NCI-H1105 (cell line): ENCODE data around the gene ZRSR2.
"Not testable (repeated sequence)": the region's sequence is repeated elsewhere in the genome, so short reads cannot be mapped to it uniquely, and the experiment has no call there.

Experiments used
- DNase-seq: peaks from one replicate; lab custom pipeline; 2025; lab: John Stamatoyannopoulos, UW

The ZRSR2 gene, protein sequence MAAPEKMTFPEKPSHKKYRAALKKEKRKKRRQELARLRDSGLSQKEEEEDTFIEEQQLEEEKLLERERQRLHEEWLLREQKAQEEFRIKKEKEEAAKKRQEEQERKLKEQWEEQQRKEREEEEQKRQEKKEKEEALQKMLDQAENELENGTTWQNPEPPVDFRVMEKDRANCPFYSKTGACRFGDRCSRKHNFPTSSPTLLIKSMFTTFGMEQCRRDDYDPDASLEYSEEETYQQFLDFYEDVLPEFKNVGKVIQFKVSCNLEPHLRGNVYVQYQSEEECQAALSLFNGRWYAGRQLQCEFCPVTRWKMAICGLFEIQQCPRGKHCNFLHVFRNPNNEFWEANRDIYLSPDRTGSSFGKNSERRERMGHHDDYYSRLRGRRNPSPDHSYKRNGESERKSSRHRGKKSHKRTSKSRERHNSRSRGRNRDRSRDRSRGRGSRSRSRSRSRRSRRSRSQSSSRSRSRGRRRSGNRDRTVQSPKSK

DNA sequence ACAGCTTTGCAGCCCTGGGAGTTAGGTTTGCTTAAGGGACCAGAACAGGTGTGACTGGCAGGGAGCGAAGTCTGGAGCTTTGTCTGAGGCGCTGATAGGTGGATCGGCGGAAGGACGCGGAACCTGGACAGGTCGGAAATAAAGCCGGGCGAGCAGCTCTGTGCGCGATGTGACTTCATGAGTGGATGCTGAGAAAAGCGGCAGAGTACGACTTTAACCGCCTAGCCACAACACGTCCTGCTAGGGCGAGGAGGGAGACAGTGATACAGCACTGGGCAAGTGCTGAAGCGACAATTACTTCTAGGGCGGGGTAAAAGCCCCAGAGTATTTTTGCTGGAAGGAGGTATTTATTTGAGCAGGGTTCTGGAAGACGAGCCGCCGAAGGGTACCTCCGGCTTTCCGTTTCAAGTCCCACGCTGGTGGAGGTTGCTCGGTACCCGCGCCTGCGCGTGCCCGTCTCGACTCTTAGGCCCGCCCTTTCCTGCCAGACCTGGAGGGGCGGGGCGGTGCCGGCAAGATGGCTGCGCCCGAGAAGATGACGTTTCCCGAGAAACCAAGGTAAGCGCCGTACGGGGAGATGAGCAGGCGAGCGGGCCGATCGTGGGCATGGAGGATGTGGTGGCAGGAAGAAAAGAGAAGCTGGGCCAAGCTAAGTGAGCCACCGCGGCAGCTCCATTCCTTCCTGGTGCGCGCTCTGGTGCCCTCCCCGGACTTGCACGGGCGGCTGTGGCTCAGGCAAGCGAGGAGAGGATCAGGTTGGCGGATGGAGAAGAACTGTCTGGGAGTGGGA lies at the start of gene ZRSR2:
ZRSR2 (plus strand) TSS at position 506 of the 790 bp plus-strand sequence; CDS start at position 518, 12 bp downstream.
- DNase-seq = peak; percentile 74

DNA sequence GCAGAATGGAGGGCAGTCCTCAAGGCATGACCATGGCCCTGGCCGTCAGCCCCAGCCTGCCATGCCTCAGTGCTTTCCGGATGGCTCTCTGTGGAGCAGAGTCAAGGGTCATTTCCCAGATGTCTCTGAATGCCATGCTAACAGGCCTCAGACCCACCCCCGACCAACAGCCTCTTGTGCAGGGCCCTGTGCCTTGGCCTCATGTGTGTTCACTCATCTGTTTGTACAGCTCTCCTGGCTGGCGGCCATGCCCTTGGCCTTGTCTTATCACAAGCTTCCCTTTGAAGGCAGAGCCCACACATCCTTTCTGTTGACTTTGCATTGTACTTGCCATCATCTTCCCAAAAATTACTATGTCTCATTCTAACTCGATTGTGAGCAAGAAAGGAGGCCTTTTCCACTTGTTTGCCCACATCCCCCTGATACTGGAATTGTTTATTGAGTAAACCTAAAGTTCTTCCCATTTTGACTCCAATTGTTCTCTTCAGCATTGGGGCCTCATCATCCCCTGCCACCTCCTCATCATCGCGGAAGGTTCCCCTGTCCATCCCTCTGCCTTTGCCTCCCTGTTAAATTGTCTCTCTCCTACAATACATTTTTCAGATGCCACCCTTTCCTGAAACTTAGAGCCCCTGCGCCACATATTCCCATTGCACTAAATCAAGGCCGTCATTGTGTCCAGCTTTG lies 46.0 kb upstream of the ZRSR2 start:
- no peak for DNase-seq

DNA sequence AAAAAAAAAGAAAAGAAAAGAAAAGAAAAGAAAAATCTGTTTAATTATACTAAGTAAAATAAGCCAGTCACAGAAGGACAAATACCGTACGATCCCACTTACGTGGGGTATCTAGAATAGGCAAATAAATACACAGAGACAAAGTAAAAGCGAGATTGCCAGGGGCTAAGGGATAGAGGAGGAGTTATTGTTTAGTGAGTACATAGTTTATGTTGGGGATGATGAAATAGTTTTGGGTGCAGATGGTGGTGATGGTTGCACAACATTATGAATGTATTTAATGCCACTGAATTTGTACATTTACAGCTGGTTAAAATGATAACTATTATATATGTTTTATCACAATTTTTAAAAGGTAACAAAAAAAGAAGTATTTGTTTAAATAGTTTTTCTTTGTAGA lies 45.1 kb upstream of the ZRSR2 start:
- no peak for DNase-seq

DNA sequence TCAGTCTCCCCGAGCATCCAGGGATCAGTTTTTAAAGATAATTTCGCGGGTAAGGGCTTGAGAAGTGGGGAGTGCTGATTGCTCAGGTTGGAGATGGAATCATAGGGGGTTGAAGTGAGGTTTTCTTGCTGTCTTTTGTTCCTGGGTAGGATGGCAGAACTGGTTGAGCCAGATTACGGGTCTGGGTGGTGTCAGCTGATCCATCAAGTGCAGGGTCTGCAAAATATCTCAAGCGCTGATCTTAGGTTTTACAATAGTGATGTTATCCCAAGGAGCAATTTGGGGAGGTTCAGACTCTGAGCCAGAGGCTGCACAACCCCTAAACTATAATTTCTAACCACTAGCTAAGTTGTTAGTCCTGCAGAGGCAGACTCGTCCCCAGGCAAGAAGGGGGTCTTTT lies 43.6 kb upstream of the ZRSR2 start:
- not testable (repeated sequence) for DNase-seq

DNA sequence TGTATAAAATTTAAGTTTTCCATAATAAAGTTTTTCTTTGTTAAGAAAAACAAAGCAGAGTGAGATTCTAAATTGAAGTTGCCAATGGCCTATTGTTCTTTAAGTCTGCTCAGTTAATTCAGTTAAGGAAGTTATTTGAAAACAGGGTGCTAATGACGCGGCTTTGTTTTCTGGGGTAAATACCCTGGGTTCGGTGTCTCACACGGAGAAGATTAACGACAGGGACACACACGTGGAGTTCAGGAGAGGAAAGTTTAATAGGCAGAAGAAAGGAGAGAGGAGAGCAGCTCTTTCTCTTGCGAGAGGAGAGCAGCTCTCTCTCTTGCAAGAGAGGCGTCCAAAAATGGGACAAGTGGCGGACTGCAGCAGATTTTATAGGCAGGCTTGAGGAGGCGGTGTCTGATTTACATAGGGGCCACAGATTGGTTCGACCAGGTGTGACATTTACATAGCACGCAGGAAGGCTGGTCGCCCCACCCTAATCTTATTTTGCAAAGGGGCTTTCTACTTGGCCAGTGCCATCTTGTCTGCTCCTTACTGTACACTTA lies 42.6 kb upstream of the ZRSR2 start:
- no peak for DNase-seq

DNA sequence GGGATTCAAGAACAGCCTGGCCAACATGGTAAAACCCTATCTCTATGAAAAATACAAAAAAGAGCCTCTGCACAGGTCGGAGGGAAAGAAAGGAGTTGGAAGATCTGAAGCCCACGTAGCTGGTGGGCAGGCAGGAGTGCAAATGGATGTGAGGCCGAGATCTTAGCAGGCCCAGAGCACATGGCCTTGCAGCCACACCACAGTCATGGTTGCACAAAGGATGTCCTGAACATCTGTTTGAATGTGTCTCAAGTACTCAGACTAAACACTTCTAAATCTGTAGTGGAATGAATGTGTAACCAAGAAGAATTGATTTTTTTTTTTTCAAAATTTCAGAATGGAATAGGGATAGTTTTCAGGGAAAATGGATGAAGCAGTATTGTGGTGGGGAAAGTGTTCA lies 41.4 kb upstream of the ZRSR2 start:
- no peak for DNase-seq

DNA sequence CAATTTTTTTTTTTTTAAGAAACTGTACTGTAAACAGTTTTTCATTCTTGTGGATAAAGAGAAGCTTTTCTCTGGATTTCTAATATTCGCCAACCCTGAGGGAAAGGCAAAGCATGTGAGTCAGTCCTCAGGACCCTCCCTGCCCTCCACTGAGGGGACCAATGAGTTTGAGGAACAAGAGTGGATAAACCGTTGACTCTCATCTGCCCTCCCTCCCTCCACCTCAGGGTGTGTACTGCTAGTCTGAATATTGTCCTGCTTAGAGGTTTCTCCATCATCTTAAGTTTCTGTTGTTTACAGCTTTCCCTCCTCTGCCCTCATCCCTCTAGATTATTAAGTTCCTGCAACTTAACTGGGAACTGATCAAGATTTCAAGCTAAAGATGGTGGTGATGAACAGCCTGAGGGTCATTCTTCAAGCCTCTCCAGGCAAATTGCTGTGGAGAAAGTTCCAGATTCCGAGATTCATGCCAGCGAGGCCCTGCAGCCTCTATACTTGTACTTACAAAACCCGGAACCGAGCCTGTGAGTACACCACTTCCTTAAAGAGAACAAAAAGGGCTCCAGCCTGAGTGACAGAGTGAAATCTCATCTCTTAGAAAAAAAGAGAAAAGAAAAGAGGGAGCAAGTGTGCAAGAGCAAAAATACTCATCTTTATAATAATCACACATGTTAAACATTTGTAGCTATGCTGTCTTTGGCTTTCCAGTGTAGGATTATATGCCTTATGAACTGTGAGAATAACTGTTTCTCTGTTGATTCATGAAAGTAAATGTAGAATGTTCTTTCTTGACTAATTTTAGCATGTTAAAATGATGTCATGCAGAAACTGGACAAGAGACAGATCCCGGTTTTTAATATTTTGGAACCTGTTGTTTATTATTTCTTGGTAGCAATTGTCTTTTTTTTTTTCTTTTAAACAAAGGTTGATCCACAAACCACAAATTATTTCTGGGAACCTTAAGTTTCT lies 40.4 kb upstream of the ZRSR2 start:
- no peak for DNase-seq

DNA sequence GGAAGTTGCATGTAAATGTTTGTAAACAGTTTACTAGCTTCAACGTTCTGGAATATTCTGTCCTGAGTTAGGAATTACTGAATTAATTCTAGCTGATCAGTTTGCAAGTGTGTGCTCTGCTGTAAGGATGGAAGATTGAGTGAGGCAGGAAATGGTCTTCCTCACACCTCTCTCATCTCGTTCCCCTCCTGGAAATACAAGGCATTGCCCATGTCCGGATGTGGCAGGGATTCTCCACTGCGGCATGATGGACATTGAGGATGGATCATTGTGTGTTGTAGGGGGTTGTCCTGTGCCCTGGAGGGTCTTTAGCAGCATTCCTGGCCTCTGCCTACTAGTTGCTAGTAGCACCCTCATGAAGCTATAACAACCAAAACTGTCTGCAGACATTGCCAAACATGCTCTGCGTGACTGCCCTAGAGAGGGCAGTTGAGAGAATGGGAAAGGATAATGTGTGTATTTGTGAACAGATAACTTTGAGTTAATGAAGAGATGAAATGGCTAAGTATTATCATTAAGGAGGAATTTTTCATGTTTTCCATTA lies 39.6 kb upstream of the ZRSR2 start:
- no peak for DNase-seq

DNA sequence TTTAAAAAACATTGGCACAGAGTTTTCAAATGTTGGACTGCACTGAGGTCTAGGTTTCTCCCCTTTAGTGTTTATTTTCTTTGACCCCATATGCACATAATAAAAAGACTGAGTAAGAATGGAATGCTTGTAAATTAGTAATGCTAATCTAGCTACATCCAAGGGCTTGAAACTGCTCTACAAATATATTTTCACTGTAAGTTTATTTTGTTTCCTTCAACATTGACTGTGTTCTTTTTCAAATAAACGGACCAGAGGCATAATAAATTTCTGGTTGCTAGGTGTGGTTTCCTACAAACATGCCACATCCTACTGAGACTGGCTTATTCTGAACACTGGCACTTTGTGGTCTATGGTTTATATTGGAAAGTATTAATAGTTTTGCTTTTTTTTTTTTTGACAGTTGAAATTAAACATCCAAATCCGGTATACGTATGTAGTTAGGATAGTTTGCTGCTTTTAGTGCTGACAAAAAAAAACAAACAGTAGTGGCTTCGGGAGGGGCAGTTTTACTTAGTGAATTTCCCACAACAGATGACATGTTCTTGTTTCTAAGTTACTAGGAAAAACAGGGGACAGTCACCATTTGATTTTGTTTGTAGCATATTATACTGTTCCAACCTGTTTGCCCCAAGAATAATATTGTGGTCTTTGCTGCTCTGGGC lies 39.0 kb upstream of the ZRSR2 start:
- no peak for DNase-seq

DNA sequence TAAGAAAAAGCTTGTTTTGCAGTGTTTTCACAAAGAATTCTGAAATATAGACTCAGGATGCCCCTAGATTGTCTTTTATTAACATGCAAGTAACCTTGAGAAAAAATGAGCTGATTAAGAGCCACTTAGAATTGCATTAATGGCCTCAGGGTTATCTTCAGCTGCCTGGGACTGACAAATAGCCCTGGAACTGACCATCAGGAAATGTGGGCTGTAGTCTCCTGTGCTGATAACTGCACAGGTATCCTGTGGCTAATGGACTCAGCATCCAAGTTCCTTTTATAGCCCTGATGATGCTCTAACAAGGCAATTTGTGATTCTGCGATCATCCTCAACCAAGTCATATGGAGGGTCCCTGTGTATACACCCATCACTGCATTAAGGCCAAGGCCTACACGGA lies 35.2 kb upstream of the ZRSR2 start:
- no peak for DNase-seq

DNA sequence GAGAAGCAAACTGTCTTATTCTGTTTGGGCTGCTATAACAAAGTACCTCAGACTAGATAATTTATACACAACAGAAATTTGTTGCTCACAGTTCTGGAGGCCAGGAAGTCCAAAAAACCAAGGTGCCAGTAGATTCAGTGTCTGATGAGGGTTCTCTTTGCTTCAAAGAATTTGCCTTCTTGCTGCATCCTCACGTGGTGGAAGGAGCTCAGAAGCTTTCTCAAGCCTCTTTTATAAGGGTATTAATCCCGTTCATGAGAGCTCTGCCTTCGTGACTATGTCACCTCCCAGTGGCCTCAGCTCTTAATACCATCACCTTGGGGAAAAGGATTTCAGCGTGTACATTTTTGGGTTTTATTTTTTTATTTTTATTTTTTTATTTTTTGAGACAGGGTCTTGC lies 32.1 kb upstream of the ZRSR2 start:
- no peak for DNase-seq

DNA sequence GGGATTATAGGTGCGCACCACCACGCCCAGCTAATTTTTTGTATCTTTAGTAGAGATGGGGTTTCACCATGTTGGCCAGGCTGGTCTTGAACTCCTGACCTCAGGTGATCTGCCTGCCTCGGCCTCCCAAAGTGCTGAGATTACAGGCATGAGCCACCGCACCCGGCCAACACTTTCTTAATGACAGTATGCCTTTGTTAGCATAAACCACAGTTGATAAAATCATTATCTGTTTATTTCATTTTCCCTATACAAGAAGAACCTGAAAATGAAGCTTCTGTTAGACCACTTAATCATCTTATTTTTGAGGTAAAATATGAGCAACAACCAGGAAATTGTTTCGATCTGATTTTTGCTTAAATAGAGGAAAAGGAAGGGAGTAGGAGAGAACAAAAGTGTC lies 30.4 kb upstream of the ZRSR2 start:
- DNase-seq = not testable (repeated sequence)

DNA sequence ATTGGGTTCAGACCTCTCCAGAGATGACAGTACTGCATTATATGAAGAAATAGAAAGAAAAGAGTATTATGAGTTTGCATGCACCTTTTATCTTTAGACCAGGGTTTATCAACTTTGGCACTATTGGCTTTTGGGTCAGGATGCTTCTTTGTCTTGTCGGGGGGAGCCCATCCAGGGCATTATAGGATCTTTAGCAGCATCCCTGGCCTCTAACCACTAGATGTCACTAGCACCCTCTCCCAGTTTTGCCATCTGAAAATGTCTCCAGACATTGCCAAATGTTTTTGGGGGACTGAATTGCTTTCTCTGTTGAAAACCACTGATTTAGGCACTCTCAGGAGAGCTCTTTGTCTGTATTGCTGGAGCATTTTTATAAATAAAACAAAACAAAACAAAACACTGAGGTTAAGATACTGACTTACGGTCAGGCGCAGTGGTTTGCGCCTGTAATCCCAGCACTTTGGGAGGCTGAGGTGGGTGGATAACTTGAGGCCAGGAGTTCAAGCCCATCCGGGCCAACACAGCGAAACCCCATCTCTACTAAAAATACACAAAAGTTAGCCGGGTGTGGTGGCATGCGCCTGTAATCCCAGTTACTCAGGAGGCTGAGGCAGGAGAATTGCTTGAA lies 28.6 kb upstream of the ZRSR2 start:
- DNase-seq = no peak

DNA sequence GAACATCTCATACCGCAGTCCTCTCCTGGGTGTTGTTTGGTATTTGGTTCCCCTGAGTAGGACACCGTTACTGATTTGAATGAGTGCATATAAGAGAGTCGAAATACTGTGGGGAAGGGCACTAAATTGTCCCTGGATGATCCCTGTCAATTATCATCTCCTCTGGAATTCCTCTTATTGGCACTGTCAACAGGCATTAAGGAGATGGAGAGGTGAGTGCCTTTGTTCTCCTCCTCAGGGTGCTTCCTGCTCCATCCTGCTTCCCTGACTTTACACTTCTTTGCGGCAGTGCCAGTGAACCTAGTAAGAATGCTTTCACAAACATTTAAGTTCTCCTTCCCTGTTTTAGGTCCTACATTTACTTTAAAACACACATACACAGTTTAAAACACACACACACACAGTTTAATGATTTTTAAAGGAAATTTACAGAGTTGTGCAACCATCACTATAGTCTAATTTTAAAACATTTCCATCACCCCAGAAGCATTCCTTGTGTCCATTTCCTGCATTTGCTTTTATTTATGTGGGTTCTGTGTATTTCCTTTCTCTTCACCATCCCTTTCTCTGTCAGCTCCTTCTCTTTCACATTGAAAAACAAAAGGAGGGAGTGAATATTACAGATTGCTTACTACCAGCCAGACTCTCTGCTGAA lies 20.9 kb upstream of the ZRSR2 start:
- DNase-seq = no peak

DNA sequence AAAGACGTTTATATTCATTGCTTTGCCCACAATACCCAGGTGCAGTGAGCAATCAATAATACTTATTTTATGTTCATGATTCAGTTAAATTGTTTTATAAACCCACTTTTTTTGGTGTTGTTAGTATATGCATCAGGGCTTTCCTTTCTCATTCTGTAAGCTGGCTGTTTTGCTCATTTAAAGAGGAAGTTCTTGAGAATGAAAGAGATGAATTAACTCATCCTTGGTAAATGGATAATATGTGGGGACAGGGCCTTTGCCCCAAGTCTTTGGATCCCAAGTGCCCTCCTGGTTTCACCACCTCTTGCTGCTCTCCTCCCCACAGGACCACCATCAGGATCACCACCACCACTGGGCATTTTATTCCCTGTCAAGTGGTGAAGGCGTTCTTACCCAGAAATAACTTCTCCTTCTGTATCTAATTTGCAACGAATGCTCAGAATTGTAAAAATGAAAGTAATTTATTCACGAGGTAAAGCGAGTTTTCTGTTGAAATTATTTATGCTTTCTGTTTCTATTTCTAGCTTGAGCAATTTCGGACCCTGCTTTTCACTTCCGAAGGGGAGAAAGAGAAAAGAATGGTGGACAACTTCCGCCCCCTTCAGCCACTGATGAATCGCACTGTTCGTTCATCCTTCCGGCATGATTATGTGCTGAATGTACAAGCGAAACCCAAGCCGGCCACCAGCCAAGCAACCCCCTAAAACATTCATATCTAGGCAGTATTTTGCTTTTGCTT lies 8.2 kb upstream of the ZRSR2 start:
- no peak for DNase-seq

DNA sequence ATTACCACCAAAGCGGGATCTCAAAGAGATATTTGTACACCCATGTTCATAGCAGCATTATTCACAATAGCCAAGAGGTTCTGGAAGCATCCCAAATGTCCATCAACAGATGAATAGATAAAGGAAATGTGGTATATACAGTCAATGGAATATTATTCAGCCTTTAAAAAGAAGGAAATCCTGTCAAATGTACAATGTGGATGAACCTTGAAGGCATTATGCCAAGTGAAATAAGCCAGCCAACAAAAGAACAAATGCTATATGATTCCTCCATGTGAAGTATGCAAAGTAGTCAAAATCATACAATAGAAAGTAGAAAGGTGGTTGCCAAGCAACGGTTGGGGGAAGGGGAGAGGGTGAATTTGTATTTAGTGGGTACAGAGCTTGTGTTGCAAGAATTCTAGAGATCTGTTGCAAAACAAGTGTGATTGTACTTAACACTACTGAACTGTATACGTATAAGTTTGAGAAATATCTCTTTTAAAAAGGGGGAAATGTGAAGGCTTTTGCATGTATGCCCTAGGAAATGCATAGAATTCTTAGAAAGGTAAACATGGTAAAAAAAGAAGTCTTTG lies 5.0 kb upstream of the ZRSR2 start:
- DNase-seq = no peak

DNA sequence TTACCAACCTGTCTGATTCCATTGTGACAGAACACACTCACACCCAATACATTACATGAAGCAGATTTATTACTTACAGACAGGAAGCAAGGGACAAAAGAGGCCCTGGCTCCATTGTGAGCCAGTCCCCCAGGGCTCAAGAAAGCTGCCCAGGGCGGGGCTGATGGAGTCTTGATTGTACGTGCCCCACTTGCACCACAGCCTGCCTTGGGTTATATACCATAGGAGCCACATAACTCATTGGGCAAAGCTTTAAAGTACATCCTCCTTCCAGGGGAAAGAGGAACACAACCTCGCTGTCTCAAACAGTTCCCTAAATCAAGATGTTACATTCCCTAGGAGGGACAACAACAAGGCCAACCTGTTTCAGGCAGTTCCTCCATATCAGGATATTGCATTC lies 3.4 kb upstream of the ZRSR2 start:
- DNase-seq = no peak

DNA sequence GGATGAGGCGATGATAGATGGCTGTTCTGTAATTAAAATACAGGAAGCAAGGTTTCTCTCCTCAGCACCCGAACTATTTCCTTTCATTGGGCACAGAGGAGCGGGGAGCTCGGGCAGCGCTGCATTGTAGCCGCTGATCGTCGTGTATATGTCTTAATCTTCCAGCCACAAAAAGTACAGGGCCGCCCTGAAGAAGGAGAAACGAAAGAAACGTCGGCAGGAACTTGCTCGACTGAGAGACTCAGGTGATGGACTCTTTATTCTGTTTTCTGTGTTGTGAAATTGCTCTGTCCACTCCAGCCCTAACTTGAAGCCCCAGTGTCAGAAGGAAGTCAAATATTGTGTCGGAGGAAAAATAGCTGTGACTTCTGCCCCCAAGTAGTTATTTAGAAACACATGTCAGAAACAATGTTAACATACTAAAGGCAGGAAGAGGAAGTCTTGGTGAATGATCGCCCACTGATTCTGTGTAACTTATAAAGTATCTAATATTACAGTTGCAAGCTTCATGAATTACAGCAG lies 546 bp downstream of the ZRSR2 start:
- DNase-seq = no peak
